Measurements from ENCODE around the gene ZFX. TPM values are rescaled to one million over a fixed set of nuclear protein-coding genes. Genes with fewer than 3 reads are reported as not detected.

The ZFX gene
- total and polyA plus RNA-seq, 2 of the 8 experiments (the other 6 are each of a cell fraction or from before 2014, with no cell fraction given): 2.8 to 22.0 TPM

GRCh38 chrX:24207826-24208225 is 58.3 kb downstream of the ZFX start:
- Histone ChIP-seq H3K56ac (replicated peaks; ENCODE audit: insufficient read length, low read depth, low read length) (no peak overlapping the region), H3K18ac (ENCODE audit: extremely low read depth, low read length) (no peak overlapping the region), H3K9ac (replicated peaks in 1 of 4; ENCODE audit: extremely low read depth in 1 of 4, low read depth in 3 of 4, low read length in 3 of 4) (no peak overlapping the region), H3K4me2 (ENCODE audit: insufficient read depth in 1 of 2, low read depth in 2 of 2, low read length in 2 of 2) (no peak overlapping the region), H3K36me3 (ENCODE audit: control insufficient read depth in 2 of 4, insufficient read depth in 4 of 4, low read length in 3 of 4) (peaks cover 3 to 44% (median 13%) of the 10 kb centered on the region in 4 experiments; a peak in 7 of 8 replicates), H2BK15ac (ENCODE audit: low read length) (no peak overlapping the region), H3K4me3 (ENCODE audit: extremely low read depth in 1 of 4, insufficient read depth in 2 of 4, low read depth in 3 of 4, low read length in 4 of 4) (no peak overlapping the region), H3K27ac (ENCODE audit: low read depth, low read length) (no peak overlapping the region), H2AK5ac (ENCODE audit: low read depth, low read length) (no peak overlapping the region), H3K14ac (ENCODE audit: insufficient read length) (no peak overlapping the region), H2BK12ac (ENCODE audit: low read depth, low read length) (no peak overlapping the region), H3K27me3 (replicated peaks in 1 of 4; ENCODE audit: control insufficient read depth in 3 of 4, extremely low read depth in 1 of 4, insufficient read depth in 3 of 4, low read length in 3 of 4) (no peaks in the 10 kb centered on the region), H3K79me1 (ENCODE audit: low read depth, low read length) (no peaks in the 10 kb centered on the region), H4K91ac (replicated peaks; ENCODE audit: insufficient read length, low read length) (no peak overlapping the region), H4K20me1 (replicated peaks in 1 of 2; ENCODE audit: control insufficient read depth in 1 of 2, insufficient read depth in 2 of 2, low read length in 2 of 2) (peaks cover 0 to 3% of the 10 kb centered on the region in 2 experiments), H2BK120ac (replicated peaks; ENCODE audit: low read depth, low read length) (no peak overlapping the region), H2AFZ (ENCODE audit: low read length) (no peak overlapping the region), H3K23ac (ENCODE audit: insufficient read length) (no peak overlapping the region), H3K4ac (replicated peaks; ENCODE audit: insufficient read length, low read depth, low read length) (no peak overlapping the region), H3K9me3 (ENCODE audit: insufficient read depth in 2 of 2, low read depth in 1 of 2, low read length in 1 of 2) (no peaks in the 10 kb centered on the region), H2BK20ac (ENCODE audit: low read length) (no peak overlapping the region), H3K4me1 (replicated peaks in 1 of 4; ENCODE audit: control insufficient read depth in 3 of 4, insufficient read depth in 4 of 4, low read length in 3 of 4) (no peaks in the 10 kb centered on the region), H3K79me2 (ENCODE audit: control insufficient read depth in 1 of 2, insufficient read depth in 2 of 2, low read length in 2 of 2) (peaks cover 0 to 10% of the 10 kb centered on the region in 2 experiments; a peak in 1 of 4 replicates), H4K8ac (ENCODE audit: extremely low read depth, insufficient read depth, low read length) (no peak overlapping the region), H4K5ac (ENCODE audit: insufficient read length, low read depth, low read length) (no peak overlapping the region), H3K23me2 (ENCODE audit: low read depth, low read length) (no peaks in the 10 kb centered on the region), H2BK5ac (ENCODE audit: low read depth, low read length) (no peak overlapping the region)
- POLR2A ChIA-PET (ENCODE audit: partially characterized antibody): no interaction called here
- FAIRE-seq (no peak), DNase-seq (ENCODE audit: low read depth in 1 of 2, low spot score in 2 of 2) (no peak)
- CTCF ChIA-PET (ENCODE audit: partially characterized antibody): no interaction called here
- 88% methylated on average over 2 of the region's 2 CpGs; no CpG with 5 or more reads in 1 of the 2 experiments for WGBS, 2 experiments (ENCODE audit: extremely low coverage in 1 of 2, insufficient coverage in 1 of 2, insufficient read length in 1 of 2, insufficient replicate concordance in 2 of 2, low coverage in 1 of 2, low lambda C conversion rate in 2 of 2, missing lambda C conversion rate in 1 of 2)
- TF ChIP-seq SRF (IDR thresholded peaks at IDR 0.05; ENCODE audit: low read depth, low read length): no peak

Data from H1 (cell line).